Liver (tissue), 9 donors: ENCODE results near the gene EFS. TPM values are rescaled to one million over a fixed set of nuclear protein-coding genes. Genes with fewer than 3 reads are reported as not detected.
"Not testable (repeated sequence)": the region's sequence is repeated elsewhere in the genome, so short reads cannot be mapped to it uniquely, and the experiment has no call there.

Experiments
- DNase-seq: peaks from one replicate; pipeline ENCODE4 v3.0.0-alpha.2; 2017; ENCODE audit warnings: low spot score
- H3K27ac ChIP-seq, 2 donors: one replicate each; pipeline ENCODE4 v1.7.0; 2013; ENCODE audit warnings: inconsistent platforms in 2 of 2, low read length in 2 of 2, control low read depth in 1 of 2, low read depth in 1 of 2, mild to moderate bottlenecking in 1 of 2
- H3K27me3 ChIP-seq, 4 donors: one replicate each; pipeline versions ENCODE4 v1.6.1 to v1.7.0; 2013; ENCODE audit warnings: low read length in 3 of 4, inconsistent platforms in 1 of 4, mild to moderate bottlenecking in 1 of 4, moderate library complexity in 1 of 4; ENCODE audit not compliant: control insufficient read depth in 4 of 4, insufficient read depth in 4 of 4
- H3K36me3 ChIP-seq, 4 donors: one replicate each; pipeline versions ENCODE4 v1.6.1 to v1.7.0; 2013; ENCODE audit warnings: low read length in 3 of 4, mild to moderate bottlenecking in 3 of 4, low read depth in 1 of 4, moderate library complexity in 1 of 4; ENCODE audit not compliant: control insufficient read depth in 4 of 4, insufficient read depth in 3 of 4
- H3K4me1 ChIP-seq, 4 donors: one replicate each; pipeline versions ENCODE4 v1.6.1 to v1.7.0; 2013; ENCODE audit warnings: low read length in 3 of 4, mild to moderate bottlenecking in 3 of 4, moderate library complexity in 1 of 4; ENCODE audit not compliant: control insufficient read depth in 4 of 4, insufficient read depth in 4 of 4
- H3K4me3 ChIP-seq, 3 donors: one replicate each; pipeline versions ENCODE4 v1.6.1 to v1.7.0; 2013; ENCODE audit warnings: low read length in 3 of 3, control low read depth in 1 of 3, low read depth in 1 of 3, mild to moderate bottlenecking in 1 of 3
- H3K9ac ChIP-seq, 2 donors: one replicate each; pipeline ENCODE4 v1.7.0; 2013; ENCODE audit warnings: low read length in 2 of 2, mild to moderate bottlenecking in 2 of 2, moderate library complexity in 2 of 2, control low read depth in 1 of 2, low read depth in 1 of 2
- H3K9me3 ChIP-seq, 4 donors: one replicate each; pipeline versions ENCODE4 v1.6.1 to v1.7.0; 2013; ENCODE audit warnings: low read length in 3 of 4; ENCODE audit not compliant: control insufficient read depth in 4 of 4
- ATF3 ChIP-seq: IDR thresholded peaks from 2 replicates; pipeline ENCODE4 v1.6.1; 2016; ENCODE audit warnings: antibody characterized with exemption
- FOXA1 ChIP-seq: IDR thresholded peaks from 2 replicates; pipeline ENCODE4 v1.6.1; 2016; ENCODE audit warnings: antibody characterized with exemption
- FOXA2 ChIP-seq: IDR thresholded peaks from 2 replicates; pipeline ENCODE4 v1.6.1; 2016; ENCODE audit warnings: antibody characterized with exemption
- GABPA ChIP-seq, 2 donors: IDR thresholded peaks in 1 of 2; conservative IDR thresholded peaks in 1 of 2; 2 replicates each; pipeline ENCODE4 v1.6.1; 2016; ENCODE audit warnings: antibody characterized with exemption in 2 of 2, mild to moderate bottlenecking in 1 of 2, moderate library complexity in 1 of 2
- HNF4A ChIP-seq, 2 donors: conservative IDR thresholded peaks; 2 replicates each; pipeline ENCODE4 v1.6.1; 2016; ENCODE audit warnings: antibody characterized with exemption in 2 of 2, mild to moderate bottlenecking in 2 of 2
- HNF4G ChIP-seq: IDR thresholded peaks from 2 replicates; pipeline ENCODE4 v1.6.1; 2016; ENCODE audit warnings: antibody characterized with exemption
- JUND ChIP-seq, 2 donors: IDR thresholded peaks; 2 replicates each; pipeline ENCODE4 v1.6.1; 2016; ENCODE audit warnings: antibody characterized with exemption in 2 of 2
- NR2F2 ChIP-seq: IDR thresholded peaks from 2 replicates; pipeline ENCODE4 v1.6.1; 2016; ENCODE audit warnings: antibody characterized with exemption
- RAD21 ChIP-seq, 2 donors: IDR thresholded peaks; 2 replicates each; pipeline ENCODE4 v1.6.1; 2016; ENCODE audit warnings: antibody characterized with exemption in 2 of 2, mild to moderate bottlenecking in 2 of 2
- RXRA ChIP-seq, 2 donors: IDR thresholded peaks; 2 replicates each; pipeline ENCODE4 v1.6.1; 2017 to 2018; ENCODE audit warnings: antibody characterized with exemption in 2 of 2, mild to moderate bottlenecking in 1 of 2
- SP1 ChIP-seq: IDR thresholded peaks from 2 replicates; pipeline ENCODE4 v1.6.1; 2018; ENCODE audit warnings: antibody characterized with exemption, mild to moderate bottlenecking
- TAF1 ChIP-seq: conservative IDR thresholded peaks from 2 replicates; pipeline ENCODE4 v1.6.1; 2016; ENCODE audit warnings: antibody characterized with exemption, mild to moderate bottlenecking
- YY1 ChIP-seq: IDR thresholded peaks from 2 replicates; pipeline ENCODE4 v1.6.1; 2016; ENCODE audit warnings: antibody characterized with exemption, mild to moderate bottlenecking
- ZBTB33 ChIP-seq: IDR thresholded peaks from 2 replicates; pipeline ENCODE4 v1.6.1; 2016; ENCODE audit warnings: antibody characterized with exemption
- WGBS: extraction: QIAGEN DNeasy Blood & Tissue Kit; methylation state at CpG from one replicate; pipeline ENCODE4 v1.1.7; 2013; 5-methylcytosine and 5-hydroxymethylcytosine counted together
- polyA plus RNA-seq, 2 donors: library from polyadenylated mRNA; stranded (reverse) in 1 of 2; unstranded in 1 of 2; fragments of 200-250 nt in 1 of 2; fragments of >200 nt in 1 of 2; fragmentation: Nextera tagmentation in 1 of 2; extraction: Ambion mirVana in 1 of 2; gene quantifications; one replicate each; pipeline versions ENCODE4 v1.2.1 to v1.2.3, GENCODE V29; 2013 to 2015
- total RNA-seq, 2 donors: library from RNA; depleted of rRNA; stranded (reverse); fragments of >200 nt; gene quantifications; one replicate each; pipeline ENCODE4 v1.2.3, GENCODE V29; 2014
- TF ChIP-seq, protein P1 (sequence below): IDR thresholded peaks from 2 replicates; pipeline ENCODE4 v1.6.1; 2016; ENCODE audit warnings: antibody characterized with exemption
- TF ChIP-seq, protein P2 (sequence below): fragments of 150-350 bp; IDR thresholded peaks from 2 replicates; pipeline ENCODE4 v1.5.1; 2017; ENCODE audit warnings: improper control_type of control experiment, low read depth, low read length; ENCODE audit not compliant: missing input control
- donor health status: healthy.
- donor health status: healthy.
- donor health status: healthy.
- donor health status: healthy.
- donor health status: healthy.

Gene EFS
- total and polyA plus RNA-seq, 4 donors: 0.10 to 0.69 (median 0.54) TPM

GRCh38 chr14:23326491-23327332, 38.3 kb downstream of the EFS start:
- Histone ChIP-seq H3K9me3 (no peaks in the 10 kb centered on the region), H3K4me1 (peaks cover 0 to 20% (median 12%) of the 10 kb centered on the region in 4 donors), H3K36me3 (peaks cover 8 to 22% (median 21%) of the 10 kb centered on the region in 4 donors), H3K27ac (no peak overlapping the region), H3K27me3 (no peaks in the 10 kb centered on the region), H3K9ac (no peak overlapping the region), H3K4me3 (no peak overlapping the region)
- DNase-seq: no peak
- TF ChIP-seq NR2F2: no peak
- no peak for TF ChIP-seq ATF3
- TF ChIP-seq FOXA2: no peak
- no peak for TF ChIP-seq RAD21 (IDR thresholded peaks at IDR 0.05)
- TF ChIP-seq ZBTB33: no peak
- no peak for TF ChIP-seq FOXA1
- no peak for TF ChIP-seq TAF1
- TF ChIP-seq, protein P1, sequence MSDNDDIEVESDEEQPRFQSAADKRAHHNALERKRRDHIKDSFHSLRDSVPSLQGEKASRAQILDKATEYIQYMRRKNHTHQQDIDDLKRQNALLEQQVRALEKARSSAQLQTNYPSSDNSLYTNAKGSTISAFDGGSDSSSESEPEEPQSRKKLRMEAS: no peak
- TF ChIP-seq SP1: no peak
- TF ChIP-seq JUND (IDR thresholded peaks at IDR 0.05): no peak
- TF ChIP-seq HNF4A (conservative IDR thresholded peaks at IDR 0.05): no peak
- no peak for TF ChIP-seq GABPA (IDR thresholded peaks at IDR 0.05 in 1 of 2, conservative IDR thresholded peaks at IDR 0.05 in 1 of 2)
- no peak for TF ChIP-seq YY1
- TF ChIP-seq RXRA (IDR thresholded peaks at IDR 0.05): no peak
- TF ChIP-seq, protein P2, sequence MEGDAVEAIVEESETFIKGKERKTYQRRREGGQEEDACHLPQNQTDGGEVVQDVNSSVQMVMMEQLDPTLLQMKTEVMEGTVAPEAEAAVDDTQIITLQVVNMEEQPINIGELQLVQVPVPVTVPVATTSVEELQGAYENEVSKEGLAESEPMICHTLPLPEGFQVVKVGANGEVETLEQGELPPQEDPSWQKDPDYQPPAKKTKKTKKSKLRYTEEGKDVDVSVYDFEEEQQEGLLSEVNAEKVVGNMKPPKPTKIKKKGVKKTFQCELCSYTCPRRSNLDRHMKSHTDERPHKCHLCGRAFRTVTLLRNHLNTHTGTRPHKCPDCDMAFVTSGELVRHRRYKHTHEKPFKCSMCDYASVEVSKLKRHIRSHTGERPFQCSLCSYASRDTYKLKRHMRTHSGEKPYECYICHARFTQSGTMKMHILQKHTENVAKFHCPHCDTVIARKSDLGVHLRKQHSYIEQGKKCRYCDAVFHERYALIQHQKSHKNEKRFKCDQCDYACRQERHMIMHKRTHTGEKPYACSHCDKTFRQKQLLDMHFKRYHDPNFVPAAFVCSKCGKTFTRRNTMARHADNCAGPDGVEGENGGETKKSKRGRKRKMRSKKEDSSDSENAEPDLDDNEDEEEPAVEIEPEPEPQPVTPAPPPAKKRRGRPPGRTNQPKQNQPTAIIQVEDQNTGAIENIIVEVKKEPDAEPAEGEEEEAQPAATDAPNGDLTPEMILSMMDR: no peak
- TF ChIP-seq HNF4G: no peak
- WGBS: 73% methylated on average over 13 of the region's 13 CpGs

- not testable (repeated sequence) for H3K27ac ChIP-seq, H3K27me3 ChIP-seq, H3K9me3 ChIP-seq, H3K4me3 ChIP-seq, H3K9ac ChIP-seq, DNase-seq
- 94% methylated on average over 5 of the region's 5 CpGs for WGBS
- H3K4me1 ChIP-seq: peaks cover 0 to 21% (median 12%) of the 10 kb centered on the region in 4 donors
- H3K36me3 ChIP-seq: peaks cover 8 to 22% (median 21%) of the 10 kb centered on the region in 4 donors
These were observed 39.2 kb downstream of the EFS start for GRCh38 chr14:23325746-23326145.
